SU-DHL-6 (cell line): ENCODE measurements around the gene CPT1B.

ENCODE experiments used
- CTCF ChIP-seq: fragments of 200-600 bp; sonication (generic); IDR thresholded peaks from one replicate; pipeline ENCODE4 v1.5.1; 2017; ENCODE audit warnings: antibody characterized with exemption, mild to moderate bottlenecking, low read length, moderate library complexity; ENCODE audit not compliant: insufficient read depth, poor library complexity, severe bottlenecking
- EZH2phosphoT487 ChIP-seq: fragments of 200-600 bp; sonication (generic), shearing (Covaris generic); conservative IDR thresholded peaks from 2 replicates; pipeline ENCODE4 v1.6.1; 2018; ENCODE audit warnings: mild to moderate bottlenecking, antibody characterized with exemption, low read length, moderate library complexity, mixed read lengths

- no peak for TF ChIP-seq CTCF
- TF ChIP-seq EZH2phosphoT487: no peak
Observed at GRCh38 chr22:50519151-50519550, 59.1 kb downstream of the CPT1B start.
